Measurements from ENCODE around the gene COL1A1.

COL1A1 gene

GRCh38 chr17:50139185-50139783 lies 62.1 kb downstream of the COL1A1 start:
- DNase-seq: no peak

GRCh38 chr17:50137042-50137441 lies 64.4 kb downstream of the COL1A1 start:
- DNase-seq: no peak

GRCh38 chr17:50136096-50136687 lies 65.2 kb downstream of the COL1A1 start:
- no peak for DNase-seq

GRCh38 chr17:50135316-50136095 lies 65.9 kb downstream of the COL1A1 start:
- no peak for DNase-seq

- no peak for DNase-seq
Observed at GRCh38 chr17:50134206-50135110, 67.0 kb downstream of the COL1A1 start.

GRCh38 chr17:50133769-50134099 lies 67.7 kb downstream of the COL1A1 start:
- DNase-seq: no peak

Data from NCI-H2029 (cell line).